ENCODE measurements around the gene COL19A1. TPM values are rescaled to one million over a fixed set of nuclear protein-coding genes. Genes with fewer than 3 reads are reported as not detected.

Gene COL19A1
- total RNA-seq, 1 donor from 2014 or later = 0.49 TPM

DNA sequence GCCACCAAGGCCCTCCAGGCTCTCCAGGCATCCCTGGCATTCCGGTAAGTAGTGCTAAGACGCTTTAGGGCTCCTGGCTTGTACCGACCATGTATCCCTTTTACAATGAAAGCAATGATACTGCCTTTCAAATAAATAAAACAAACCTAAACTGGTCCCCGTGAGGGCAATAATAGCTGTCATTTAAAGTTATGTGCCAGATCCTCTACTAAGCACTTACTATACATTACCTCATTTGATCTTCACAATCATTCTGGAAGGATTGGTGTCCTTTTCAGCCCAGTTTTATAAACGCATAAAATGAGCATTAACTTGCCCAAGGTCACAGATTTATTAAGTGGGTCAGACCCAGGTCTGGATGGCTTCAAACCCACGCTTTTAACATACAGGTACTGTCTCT, 321.8 kb downstream of the COL19A1 start:
- intact Hi-C loops (cut with DNase I) = no loop called here
- H3K9me3 ChIP-seq = no peaks in the 10 kb centered on the region
- no peaks in the 10 kb centered on the region for H3K27me3 ChIP-seq
- H3K36me3 ChIP-seq = no peaks in the 10 kb centered on the region
- H3K4me1 ChIP-seq = no peaks in the 10 kb centered on the region
- no peak overlapping the region for H3K4me3 ChIP-seq
- no peak for DNase-seq (ENCODE audit: extremely low spot score in 2 of 2)
- no peak overlapping the region for H3K27ac ChIP-seq
- TF ChIP-seq CTCF (IDR thresholded peaks at IDR 0.05) (no peak), POLR2A (IDR thresholded peaks at IDR 0.05) (no peak), POLR2AphosphoS5 (IDR thresholded peaks at IDR 0.05; ENCODE audit: insufficient read depth in 1 of 2, low read depth in 1 of 2) (no peak)

DNA sequence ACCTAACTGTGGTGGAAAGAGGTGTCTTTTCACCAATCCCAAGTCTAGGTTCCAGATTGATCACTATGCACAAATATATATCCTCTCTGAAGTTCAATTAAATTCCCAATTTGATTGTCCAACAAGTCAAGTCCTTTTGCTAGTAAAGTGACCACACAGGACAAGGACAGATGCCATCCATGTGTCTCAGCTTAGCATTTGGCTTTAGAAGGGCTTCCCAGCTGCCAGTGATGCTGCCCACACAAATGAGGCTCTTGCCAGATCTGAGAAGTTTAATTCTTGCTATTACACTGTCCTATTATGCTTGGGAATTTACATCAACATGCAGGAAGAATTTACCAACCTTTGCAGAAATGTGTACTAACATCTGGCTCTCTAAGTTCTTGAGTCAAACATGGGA, 328.1 kb downstream of the COL19A1 start:
- TF ChIP-seq POLR2AphosphoS5 (IDR thresholded peaks at IDR 0.05; ENCODE audit: insufficient read depth in 1 of 2, low read depth in 1 of 2) (no peak), POLR2A (IDR thresholded peaks at IDR 0.05) (no peak), CTCF (IDR thresholded peaks at IDR 0.05) (no peak)
- no peaks in the 10 kb centered on the region for H3K4me1 ChIP-seq
- H3K27me3 ChIP-seq = no peaks in the 10 kb centered on the region
- H3K4me3 ChIP-seq = no peak overlapping the region
- no peaks in the 10 kb centered on the region for H3K36me3 ChIP-seq
- no peak for DNase-seq (ENCODE audit: extremely low spot score in 2 of 2)
- H3K9me3 ChIP-seq = no peaks in the 10 kb centered on the region
- intact Hi-C loops (cut with DNase I) = no loop called here
- H3K27ac ChIP-seq = no peak overlapping the region

DNA sequence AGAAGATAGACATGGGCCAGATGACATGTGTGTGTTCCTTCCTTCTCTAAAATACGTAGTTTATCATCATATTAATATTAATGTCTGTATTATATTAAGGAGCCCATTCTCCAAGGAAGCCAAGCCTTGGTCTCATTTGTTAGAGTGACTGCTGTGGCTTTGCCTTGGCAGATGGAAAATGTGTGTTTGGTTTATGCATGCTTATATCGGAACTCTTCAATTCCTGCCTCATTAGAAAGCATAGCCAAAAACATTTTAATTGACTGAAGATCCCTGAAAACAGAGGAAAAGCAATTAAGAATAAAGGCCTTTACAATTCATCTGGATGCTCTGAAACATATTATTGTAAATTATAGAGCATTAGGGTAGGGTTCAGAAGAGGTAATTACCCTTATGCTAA, 330.2 kb downstream of the COL19A1 start:
- Histone ChIP-seq H3K27ac (no peak overlapping the region), H3K4me1 (no peaks in the 10 kb centered on the region), H3K27me3 (no peaks in the 10 kb centered on the region), H3K9me3 (no peaks in the 10 kb centered on the region), H3K36me3 (no peaks in the 10 kb centered on the region), H3K4me3 (no peak overlapping the region)
- DNase-seq (ENCODE audit: extremely low spot score in 2 of 2) = no peak
- no peak for TF ChIP-seq CTCF (IDR thresholded peaks at IDR 0.05)
- TF ChIP-seq POLR2A (IDR thresholded peaks at IDR 0.05) = no peak
- no peak for TF ChIP-seq POLR2AphosphoS5 (IDR thresholded peaks at IDR 0.05; ENCODE audit: insufficient read depth in 1 of 2, low read depth in 1 of 2)
- intact Hi-C loops (cut with DNase I) = no loop called here

DNA sequence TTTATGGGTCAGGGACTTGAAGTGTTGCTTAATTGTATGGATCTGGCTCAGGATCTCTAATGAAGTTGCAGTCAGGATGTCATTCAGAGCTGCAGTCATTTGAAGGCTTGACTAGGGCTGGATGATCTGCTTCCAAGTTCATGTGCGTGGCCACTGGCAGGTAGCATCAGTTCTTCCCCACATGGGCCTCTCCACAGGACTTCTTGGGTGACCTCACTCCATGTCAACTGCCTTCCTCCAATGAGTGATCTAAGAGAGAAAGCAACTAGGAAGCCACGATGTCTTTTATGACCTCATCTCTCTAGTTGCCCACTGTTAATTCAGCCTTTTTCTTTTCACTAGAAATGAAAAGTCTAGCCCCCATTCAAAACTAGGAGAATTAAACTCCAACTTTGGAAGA, 332.4 kb downstream of the COL19A1 start:
- no peak overlapping the region for H3K27ac ChIP-seq
- intact Hi-C loops (cut with DNase I) = no loop called here
- no peaks in the 10 kb centered on the region for H3K36me3 ChIP-seq
- no peaks in the 10 kb centered on the region for H3K9me3 ChIP-seq
- no peak overlapping the region for H3K4me3 ChIP-seq
- H3K27me3 ChIP-seq = no peaks in the 10 kb centered on the region
- no peaks in the 10 kb centered on the region for H3K4me1 ChIP-seq
- no peak for DNase-seq (ENCODE audit: extremely low spot score in 2 of 2)
- TF ChIP-seq POLR2AphosphoS5 (IDR thresholded peaks at IDR 0.05; ENCODE audit: insufficient read depth in 1 of 2, low read depth in 1 of 2) (no peak), CTCF (IDR thresholded peaks at IDR 0.05) (no peak), POLR2A (IDR thresholded peaks at IDR 0.05) (no peak)

GRCh38 chr6:70208235-70208790, 342.0 kb downstream of the COL19A1 start:
- Histone ChIP-seq H3K36me3 (no peaks in the 10 kb centered on the region), H3K27me3 (no peaks in the 10 kb centered on the region), H3K9me3 (no peaks in the 10 kb centered on the region), H3K4me3 (no peak overlapping the region), H3K27ac (no peak overlapping the region), H3K4me1 (no peaks in the 10 kb centered on the region)
- intact Hi-C loops (cut with DNase I) = no loop called here
- TF ChIP-seq POLR2AphosphoS5 (IDR thresholded peaks at IDR 0.05; ENCODE audit: insufficient read depth in 1 of 2, low read depth in 1 of 2) = no peak
- no peak for TF ChIP-seq POLR2A (IDR thresholded peaks at IDR 0.05)
- no peak for TF ChIP-seq CTCF (IDR thresholded peaks at IDR 0.05)
- DNase-seq (ENCODE audit: extremely low spot score in 2 of 2) = no peak

All from vagina (tissue), 2 donors.